Left colon (tissue), 2 donors: Measurements from ENCODE around the gene TMIGD3. TPM values are rescaled to one million over a fixed set of nuclear protein-coding genes. Genes with fewer than 3 reads are reported as not detected.

Source experiments
- total RNA-seq, 2 donors: library from RNA; stranded (reverse); fragmentation: NEBNext Ultra II Directional; extraction: Animal tissue kit (Norgen Biotek cat#: 25700); gene quantifications; one replicate each; pipeline ENCODE4 v1.2.1, GENCODE V29; 2021
- donor health status: DM: no; HTN: no; CAD: no.
- donor health status: DM: yes; HTN: yes; CAD: no.

TMIGD3 gene
- total RNA-seq, 2 donors from 2014 or later, result 1.2 to 1.6 TPM

Other genes with a start within 250 kb of the TMIGD3 start
- not detected for gene CHIA, start 212.8 kb downstream of the TMIGD3 start, total RNA-seq
- 1 to 10 TPM; 1.6 to 3.1 TPM for gene OVGP1, start 75.9 kb downstream of the TMIGD3 start, total RNA-seq
- gene WDR77, start 54.4 kb downstream of the TMIGD3 start, total RNA-seq, result 10 to 100 TPM; 20.5 to 26.6 TPM
- gene ATP5PB, start 54.2 kb downstream of the TMIGD3 start, total RNA-seq, result 100 to 1,000 TPM; 410 to 461 TPM
- gene C1orf162, start 29.6 kb downstream of the TMIGD3 start, total RNA-seq, result 1 to 10 TPM; 4.4 to 5.6 TPM
- 1 to 10 TPM; 2.1 to 4.7 TPM for gene ADORA3, start within 50 bp of the TMIGD3 start, total RNA-seq
- gene RAP1A, start 116.2 kb upstream of the TMIGD3 start, total RNA-seq, result 100 to 1,000 TPM in 1 of 2 donors, 10 to 100 TPM in 1; 82.3 to 113 TPM
- 1 to 10 TPM; 3.2 to 6.2 TPM for gene INKA2, start 235.8 kb upstream of the TMIGD3 start, total RNA-seq